Testis (tissue), 2 donors: ENCODE measurements around the gene SPATA46.

Source experiments
- CTCF ChIP-seq, 3 experiments: fragments of 450-650 bp in 2 of 3; fragments of 200-600 bp in 1 of 3; sonication (generic) in 1 of 3; IDR thresholded peaks; one replicate each; pipeline ENCODE4 v1.5.1; 2016 to 2019; ENCODE audit warnings: antibody characterized with exemption in 3 of 3, mild to moderate bottlenecking in 2 of 3, moderate library complexity in 1 of 3
- POLR2A ChIP-seq: fragments of 450-650 bp; IDR thresholded peaks from one replicate; pipeline ENCODE4 v1.6.1; 2017; ENCODE audit warnings: antibody characterized with exemption, mild to moderate bottlenecking, moderate library complexity

GRCh38 chr1:162329826-162330225, 46.8 kb downstream of the SPATA46 start:
- TF ChIP-seq CTCF (IDR thresholded peaks at IDR 0.05), result no peak
- no peak for TF ChIP-seq POLR2A
